GM23338 (cell line): ENCODE measurements around the gene CPT1C. TPM values are rescaled to one million over a fixed set of nuclear protein-coding genes. Genes with fewer than 3 reads are reported as not detected.

Source experiments
- ATAC-seq: fragments of 200-7000 bp; cut with Tn5 transposase; 3 replicates; pipeline ENCODE4 v1.9.1; 2020
- DNase-seq: peaks from one replicate; pipeline ENCODE4 v3.0.0-alpha.2; 2015; ENCODE audit warnings: low spot score
- H2AFZ ChIP-seq: fragments of 200-600 bp; sonication (generic); 2 replicates; pipeline ENCODE4 v1.8.0; 2016; ENCODE audit warnings: antibody characterized with exemption, mild to moderate bottlenecking, moderate library complexity
- H3F3A ChIP-seq: fragments of 200-600 bp; sonication (generic); replicated peaks from 2 replicates; pipeline ENCODE4 v1.8.0; 2017; ENCODE audit warnings: antibody characterized with exemption, mixed run types, low read depth
- H3K27ac ChIP-seq: fragments of 200-600 bp; sonication (generic); 2 replicates; pipeline ENCODE4 v1.6.1; 2016; ENCODE audit warnings: low read depth
- H3K27me3 ChIP-seq: fragments of 200-600 bp; sonication (generic); 2 replicates; pipeline ENCODE4 v1.8.0; 2016; ENCODE audit warnings: mild to moderate bottlenecking, mixed run types, moderate library complexity; ENCODE audit not compliant: insufficient read depth
- H3K36me3 ChIP-seq: fragments of 200-600 bp; sonication (generic); 2 replicates; pipeline ENCODE4 v1.8.0; 2016; ENCODE audit warnings: mild to moderate bottlenecking; ENCODE audit not compliant: insufficient read depth
- H3K4me1 ChIP-seq: fragments of 200-600 bp; sonication (generic); 2 replicates; pipeline ENCODE4 v1.8.0; 2016; ENCODE audit warnings: mild to moderate bottlenecking, moderate library complexity; ENCODE audit not compliant: insufficient read depth
- H3K4me2 ChIP-seq: fragments of 200-600 bp; sonication (generic); 2 replicates; pipeline ENCODE4 v1.7.1; 2017; ENCODE audit warnings: mixed run types
- H3K4me3 ChIP-seq: fragments of 200-600 bp; sonication (generic); 2 replicates; pipeline ENCODE4 v1.6.1; 2016; ENCODE audit warnings: mixed run types
- H3K79me2 ChIP-seq: fragments of 200-600 bp; sonication (generic); replicated peaks from 2 replicates; pipeline ENCODE4 v1.8.0; 2017; ENCODE audit warnings: mild to moderate bottlenecking; ENCODE audit not compliant: insufficient read depth
- H3K9me2 ChIP-seq: fragments of 200-600 bp; sonication (generic); 2 replicates; pipeline ENCODE4 v1.8.0; 2017; ENCODE audit not compliant: insufficient read depth
- H4K20me1 ChIP-seq: fragments of 200-600 bp; sonication (generic); replicated peaks from 2 replicates; pipeline ENCODE4 v1.8.0; 2017; ENCODE audit warnings: mild to moderate bottlenecking; ENCODE audit not compliant: insufficient read depth
- H3K27ac Mint-ChIP-seq: 2 replicates; pipeline ENCODE4 v1.8.0; 2020; ENCODE audit warnings: inconsistent platforms, mild to moderate bottlenecking, moderate library complexity, mixed read lengths
- H3K27me3 Mint-ChIP-seq: 3 replicates; pipeline ENCODE4 v1.8.0; 2022; ENCODE audit warnings: low read depth, mild to moderate bottlenecking, moderate library complexity, mixed read lengths, inconsistent platforms; ENCODE audit not compliant: insufficient read depth, poor library complexity
- H3K36me3 Mint-ChIP-seq: 3 replicates; pipeline ENCODE4 v1.8.0; 2021; ENCODE audit warnings: low read depth, mild to moderate bottlenecking, inconsistent platforms, moderate library complexity, mixed read lengths
- H3K4me1 Mint-ChIP-seq: 3 replicates; pipeline ENCODE4 v1.8.0; 2020; ENCODE audit warnings: mild to moderate bottlenecking, inconsistent platforms, mixed read lengths
- H3K4me3 Mint-ChIP-seq: 3 replicates; pipeline ENCODE4 v1.8.0; 2021; ENCODE audit warnings: moderate library complexity, mild to moderate bottlenecking, inconsistent platforms, mixed read lengths
- H3K9me3 Mint-ChIP-seq: 3 replicates; pipeline ENCODE4 v1.8.0; 2020; ENCODE audit warnings: moderate library complexity, mild to moderate bottlenecking, inconsistent platforms, mixed read lengths
- EZH2 ChIP-seq: fragments of 200-600 bp; sonication (generic); IDR thresholded peaks from one replicate; pipeline ENCODE4 v1.8.0; 2017; ENCODE audit warnings: antibody characterized with exemption, mild to moderate bottlenecking, low read depth; ENCODE audit not compliant: unreplicated experiment
- EZH2phosphoT487 ChIP-seq: fragments of 200-600 bp; sonication (generic); IDR thresholded peaks from one replicate; pipeline ENCODE4 v1.8.1; 2018; ENCODE audit warnings: antibody characterized with exemption; ENCODE audit not compliant: unreplicated experiment
- ZNF331 ChIP-seq: fragments of 250-450 bp; sonication (Bioruptor Pico); IDR thresholded peaks from 2 replicates; pipeline ENCODE4 v1.5.0; 2020; ENCODE audit warnings: low read depth, mild to moderate bottlenecking, moderate library complexity
- polyA plus RNA-seq: library from polyadenylated mRNA; unstranded; fragments of >200 nt; fragmentation: Nextera tagmentation; extraction: Ambion mirVana; gene quantifications from 2 replicates; pipeline ENCODE4 v1.2.1, GENCODE V29; 2016
- total RNA-seq: library from RNA; depleted of rRNA; stranded (reverse); fragments of >200 nt; shearing (Covaris generic); gene quantifications from 2 replicates; pipeline ENCODE4 v1.2.3, GENCODE V29; 2014
- TF ChIP-seq, protein P1 (sequence below), 2 experiments: fragments of 200-600 bp in 1 of 2; sonication (generic) in 1 of 2; conservative IDR thresholded peaks; 2 replicates each; pipeline versions ENCODE4 v1.5.1 to v1.6.1; 2016 to 2017; ENCODE audit warnings: antibody characterized with exemption in 2 of 2, low read depth in 2 of 2, mild to moderate bottlenecking in 2 of 2, moderate library complexity in 1 of 2
- TF ChIP-seq, protein P2 (sequence below): IDR thresholded peaks from 2 replicates; pipeline ENCODE4 v1.6.1; 2016; ENCODE audit warnings: antibody characterized with exemption
- TF ChIP-seq, protein P3 (sequence below): fragments of 250-450 bp; sonication (Bioruptor Pico); IDR thresholded peaks from 2 replicates; pipeline ENCODE4 v1.5.0; 2020; ENCODE audit warnings: mild to moderate bottlenecking, moderate library complexity

CPT1C gene
- total and polyA plus RNA-seq, 2 experiments from 2014 or later = 63.4 to 77.3 TPM

DNA sequence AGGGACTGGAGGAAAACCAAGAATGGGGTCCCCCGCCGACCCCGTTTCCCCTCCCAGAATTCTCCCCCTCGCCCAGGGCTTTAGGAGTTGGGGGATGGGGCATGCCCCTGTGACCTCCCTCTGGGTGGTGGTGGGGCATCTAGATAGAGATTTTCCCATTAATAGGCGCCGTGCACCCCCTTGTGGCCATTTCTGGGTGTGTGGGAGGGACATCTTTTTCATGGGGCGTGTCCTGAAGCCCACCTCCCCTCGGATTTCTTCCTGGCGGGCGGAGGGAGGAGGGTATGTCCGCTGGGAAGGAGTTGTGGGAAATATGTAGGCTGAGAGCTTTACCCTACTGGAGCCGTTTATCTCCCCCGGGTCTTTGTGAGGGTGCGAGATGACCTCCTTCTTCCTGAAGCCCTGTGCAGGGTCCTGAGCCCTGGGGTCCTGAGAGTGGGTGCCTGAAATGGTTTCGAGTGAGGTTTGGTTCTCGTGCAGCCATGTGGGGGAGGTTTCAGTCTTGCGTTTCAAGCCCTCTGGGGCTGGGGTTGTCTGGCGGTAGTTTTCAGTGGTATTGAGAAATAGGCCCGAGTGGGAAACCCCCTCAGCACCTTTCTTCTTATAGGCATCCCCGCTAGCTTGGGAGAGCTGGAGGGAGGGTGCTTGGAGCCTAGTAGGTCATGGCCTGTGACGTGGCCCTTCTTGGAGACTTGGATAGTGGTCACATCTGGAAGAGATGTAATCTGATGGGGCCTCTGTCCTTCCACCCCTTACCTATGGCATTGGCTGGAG is 12.8 kb upstream of the CPT1C start:
- Histone ChIP-seq H3K36me3 (peaks cover 27% of the 10 kb centered on the region), H3K4me1 (peaks cover 22% of the 10 kb centered on the region), H3K4me3 (peak overlapping the region; percentile 95), H3K27ac (peak overlapping the region; percentile 92), H3K9me2 (no peaks in the 10 kb centered on the region), H3K27me3 (no peaks in the 10 kb centered on the region), H3K79me2 (peaks cover 51% of the 10 kb centered on the region), H3K4me2 (peak overlapping the region; percentile 84), H3F3A (peaks cover 40% of the 10 kb centered on the region), H2AFZ (no peak overlapping the region), H4K20me1 (peaks cover 36% of the 10 kb centered on the region)
- Mint-ChIP-seq H3K9me3 (no peaks in the 10 kb centered on the region; the same call in 2 of the 3 replicates), H3K27ac (peak overlapping the region; percentile 94), H3K36me3 (peaks cover 33% of the 10 kb centered on the region), H3K4me3 (peak overlapping the region; percentile 91), H3K27me3 (peaks cover 35% of the 10 kb centered on the region), H3K4me1 (peaks cover 19% of the 10 kb centered on the region)
- DNase-seq = peak; percentile 97
- TF ChIP-seq, protein P1, sequence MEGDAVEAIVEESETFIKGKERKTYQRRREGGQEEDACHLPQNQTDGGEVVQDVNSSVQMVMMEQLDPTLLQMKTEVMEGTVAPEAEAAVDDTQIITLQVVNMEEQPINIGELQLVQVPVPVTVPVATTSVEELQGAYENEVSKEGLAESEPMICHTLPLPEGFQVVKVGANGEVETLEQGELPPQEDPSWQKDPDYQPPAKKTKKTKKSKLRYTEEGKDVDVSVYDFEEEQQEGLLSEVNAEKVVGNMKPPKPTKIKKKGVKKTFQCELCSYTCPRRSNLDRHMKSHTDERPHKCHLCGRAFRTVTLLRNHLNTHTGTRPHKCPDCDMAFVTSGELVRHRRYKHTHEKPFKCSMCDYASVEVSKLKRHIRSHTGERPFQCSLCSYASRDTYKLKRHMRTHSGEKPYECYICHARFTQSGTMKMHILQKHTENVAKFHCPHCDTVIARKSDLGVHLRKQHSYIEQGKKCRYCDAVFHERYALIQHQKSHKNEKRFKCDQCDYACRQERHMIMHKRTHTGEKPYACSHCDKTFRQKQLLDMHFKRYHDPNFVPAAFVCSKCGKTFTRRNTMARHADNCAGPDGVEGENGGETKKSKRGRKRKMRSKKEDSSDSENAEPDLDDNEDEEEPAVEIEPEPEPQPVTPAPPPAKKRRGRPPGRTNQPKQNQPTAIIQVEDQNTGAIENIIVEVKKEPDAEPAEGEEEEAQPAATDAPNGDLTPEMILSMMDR (conservative IDR thresholded peaks at IDR 0.05; ENCODE audit: low read depth in 2 of 2) = peak; percentile 80 to 85
- TF ChIP-seq EZH2phosphoT487 = no peak
- TF ChIP-seq, protein P2, sequence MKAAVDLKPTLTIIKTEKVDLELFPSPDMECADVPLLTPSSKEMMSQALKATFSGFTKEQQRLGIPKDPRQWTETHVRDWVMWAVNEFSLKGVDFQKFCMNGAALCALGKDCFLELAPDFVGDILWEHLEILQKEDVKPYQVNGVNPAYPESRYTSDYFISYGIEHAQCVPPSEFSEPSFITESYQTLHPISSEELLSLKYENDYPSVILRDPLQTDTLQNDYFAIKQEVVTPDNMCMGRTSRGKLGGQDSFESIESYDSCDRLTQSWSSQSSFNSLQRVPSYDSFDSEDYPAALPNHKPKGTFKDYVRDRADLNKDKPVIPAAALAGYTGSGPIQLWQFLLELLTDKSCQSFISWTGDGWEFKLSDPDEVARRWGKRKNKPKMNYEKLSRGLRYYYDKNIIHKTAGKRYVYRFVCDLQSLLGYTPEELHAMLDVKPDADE = peak; percentile 35
- peak; percentile 19 for ATAC-seq

DNA sequence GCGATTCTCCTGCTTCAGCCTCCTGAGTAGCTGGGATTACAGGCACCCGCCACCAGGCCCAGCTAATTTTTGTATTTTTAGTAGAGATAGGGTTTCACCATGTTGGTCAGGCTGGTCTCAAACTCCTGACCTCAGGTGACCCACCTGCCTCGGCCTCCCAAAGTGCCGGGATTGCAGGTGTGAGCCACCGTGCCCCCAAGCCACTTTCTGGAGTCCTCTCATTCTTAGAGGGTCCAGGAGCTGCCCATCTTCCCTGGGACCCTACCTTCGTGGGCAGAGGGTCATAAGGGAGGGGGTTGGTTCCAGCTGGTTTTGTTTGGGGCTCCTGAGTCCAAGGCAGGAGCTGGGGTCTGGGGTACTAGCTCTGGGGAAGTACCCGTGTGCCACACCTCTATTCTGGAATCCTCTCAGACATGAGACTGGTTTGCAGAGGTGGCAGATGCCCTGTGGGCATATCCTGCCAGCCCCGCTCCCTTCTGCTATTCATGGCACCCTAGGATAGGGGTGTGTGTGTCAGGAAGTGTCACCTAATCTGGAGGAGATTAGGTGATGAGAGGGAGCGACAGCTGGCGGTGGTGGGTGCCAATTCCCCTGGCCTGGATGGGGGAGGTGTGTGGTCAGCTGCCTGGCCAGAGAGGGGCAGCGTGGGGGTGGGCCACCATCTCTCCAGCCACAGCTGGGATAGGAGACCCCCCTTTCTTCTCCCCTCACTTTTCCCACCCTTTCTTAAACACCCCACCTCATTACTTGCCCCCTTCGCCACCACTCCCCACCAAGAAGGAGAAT is 11.7 kb upstream of the CPT1C start:
- H2AFZ ChIP-seq = no peak overlapping the region
- peak overlapping the region; percentile 84 for H3K4me2 ChIP-seq
- Mint-ChIP-seq H3K4me3 (peak overlapping the region; percentile 91), H3K27me3 (peaks cover 40% of the 10 kb centered on the region), H3K4me1 (peaks cover 23% of the 10 kb centered on the region), H3K9me3 (no peaks in the 10 kb centered on the region; the same call in 2 of the 3 replicates), H3K36me3 (peaks cover 35% of the 10 kb centered on the region), H3K27ac (no peak overlapping the region)
- H3K27ac ChIP-seq = peak overlapping the region; percentile 84
- no peaks in the 10 kb centered on the region for H3K27me3 ChIP-seq
- ATAC-seq (no peak), DNase-seq (no peak)
- H3K9me2 ChIP-seq = no peaks in the 10 kb centered on the region
- peak overlapping the region; percentile 95 for H3K4me3 ChIP-seq
- H4K20me1 ChIP-seq = peaks cover 43% of the 10 kb centered on the region
- H3K79me2 ChIP-seq = peaks cover 58% of the 10 kb centered on the region
- peaks cover 22% of the 10 kb centered on the region for H3K4me1 ChIP-seq
- H3F3A ChIP-seq = peaks cover 37% of the 10 kb centered on the region
- peaks cover 33% of the 10 kb centered on the region for H3K36me3 ChIP-seq
- TF ChIP-seq ZNF331 (CRISPR knock-in tag) = no peak
- TF ChIP-seq, protein P3, sequence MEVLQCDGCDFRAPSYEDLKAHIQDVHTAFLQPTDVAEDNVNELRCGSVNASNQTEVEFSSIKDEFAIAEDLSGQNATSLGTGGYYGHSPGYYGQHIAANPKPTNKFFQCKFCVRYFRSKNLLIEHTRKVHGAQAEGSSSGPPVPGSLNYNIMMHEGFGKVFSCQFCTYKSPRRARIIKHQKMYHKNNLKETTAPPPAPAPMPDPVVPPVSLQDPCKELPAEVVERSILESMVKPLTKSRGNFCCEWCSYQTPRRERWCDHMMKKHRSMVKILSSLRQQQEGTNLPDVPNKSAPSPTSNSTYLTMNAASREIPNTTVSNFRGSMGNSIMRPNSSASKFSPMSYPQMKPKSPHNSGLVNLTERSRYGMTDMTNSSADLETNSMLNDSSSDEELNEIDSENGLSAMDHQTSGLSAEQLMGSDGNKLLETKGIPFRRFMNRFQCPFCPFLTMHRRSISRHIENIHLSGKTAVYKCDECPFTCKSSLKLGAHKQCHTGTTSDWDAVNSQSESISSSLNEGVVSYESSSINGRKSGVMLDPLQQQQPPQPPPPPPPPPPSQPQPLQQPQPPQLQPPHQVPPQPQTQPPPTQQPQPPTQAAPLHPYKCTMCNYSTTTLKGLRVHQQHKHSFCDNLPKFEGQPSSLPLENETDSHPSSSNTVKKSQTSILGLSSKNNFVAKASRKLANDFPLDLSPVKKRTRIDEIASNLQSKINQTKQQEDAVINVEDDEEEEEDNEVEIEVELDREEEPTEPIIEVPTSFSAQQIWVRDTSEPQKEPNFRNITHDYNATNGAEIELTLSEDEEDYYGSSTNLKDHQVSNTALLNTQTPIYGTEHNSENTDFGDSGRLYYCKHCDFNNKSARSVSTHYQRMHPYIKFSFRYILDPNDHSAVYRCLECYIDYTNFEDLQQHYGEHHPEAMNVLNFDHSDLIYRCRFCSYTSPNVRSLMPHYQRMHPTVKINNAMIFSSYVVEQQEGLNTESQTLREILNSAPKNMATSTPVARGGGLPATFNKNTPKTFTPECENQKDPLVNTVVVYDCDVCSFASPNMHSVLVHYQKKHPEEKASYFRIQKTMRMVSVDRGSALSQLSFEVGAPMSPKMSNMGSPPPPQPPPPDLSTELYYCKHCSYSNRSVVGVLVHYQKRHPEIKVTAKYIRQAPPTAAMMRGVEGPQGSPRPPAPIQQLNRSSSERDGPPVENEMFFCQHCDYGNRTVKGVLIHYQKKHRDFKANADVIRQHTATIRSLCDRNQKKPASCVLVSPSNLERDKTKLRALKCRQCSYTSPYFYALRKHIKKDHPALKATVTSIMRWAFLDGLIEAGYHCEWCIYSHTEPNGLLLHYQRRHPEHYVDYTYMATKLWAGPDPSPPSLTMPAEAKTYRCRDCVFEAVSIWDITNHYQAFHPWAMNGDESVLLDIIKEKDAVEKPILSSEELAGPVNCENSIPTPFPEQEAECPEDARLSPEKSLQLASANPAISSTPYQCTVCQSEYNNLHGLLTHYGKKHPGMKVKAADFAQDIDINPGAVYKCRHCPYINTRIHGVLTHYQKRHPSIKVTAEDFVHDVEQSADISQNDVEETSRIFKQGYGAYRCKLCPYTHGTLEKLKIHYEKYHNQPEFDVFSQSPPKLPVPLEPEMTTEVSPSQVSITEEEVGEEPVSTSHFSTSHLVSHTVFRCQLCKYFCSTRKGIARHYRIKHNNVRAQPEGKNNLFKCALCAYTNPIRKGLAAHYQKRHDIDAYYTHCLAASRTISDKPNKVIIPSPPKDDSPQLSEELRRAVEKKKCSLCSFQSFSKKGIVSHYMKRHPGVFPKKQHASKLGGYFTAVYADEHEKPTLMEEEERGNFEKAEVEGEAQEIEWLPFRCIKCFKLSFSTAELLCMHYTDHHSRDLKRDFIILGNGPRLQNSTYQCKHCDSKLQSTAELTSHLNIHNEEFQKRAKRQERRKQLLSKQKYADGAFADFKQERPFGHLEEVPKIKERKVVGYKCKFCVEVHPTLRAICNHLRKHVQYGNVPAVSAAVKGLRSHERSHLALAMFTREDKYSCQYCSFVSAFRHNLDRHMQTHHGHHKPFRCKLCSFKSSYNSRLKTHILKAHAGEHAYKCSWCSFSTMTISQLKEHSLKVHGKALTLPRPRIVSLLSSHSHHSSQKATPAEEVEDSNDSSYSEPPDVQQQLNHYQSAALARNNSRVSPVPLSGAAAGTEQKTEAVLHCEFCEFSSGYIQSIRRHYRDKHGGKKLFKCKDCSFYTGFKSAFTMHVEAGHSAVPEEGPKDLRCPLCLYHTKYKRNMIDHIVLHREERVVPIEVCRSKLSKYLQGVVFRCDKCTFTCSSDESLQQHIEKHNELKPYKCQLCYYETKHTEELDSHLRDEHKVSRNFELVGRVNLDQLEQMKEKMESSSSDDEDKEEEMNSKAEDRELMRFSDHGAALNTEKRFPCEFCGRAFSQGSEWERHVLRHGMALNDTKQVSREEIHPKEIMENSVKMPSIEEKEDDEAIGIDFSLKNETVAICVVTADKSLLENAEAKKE (CRISPR knock-in tag) = no peak
- no peak for TF ChIP-seq EZH2phosphoT487
- TF ChIP-seq EZH2 = no peak
- TF ChIP-seq, protein P1 (conservative IDR thresholded peaks at IDR 0.05; ENCODE audit: low read depth in 2 of 2) = no peak
